SH-SY5Y (cell line): ENCODE measurements around the gene CERS1.

Source experiments
- GATA2 ChIP-seq: IDR thresholded peaks from 2 replicates; pipeline ENCODE4 v1.6.1; 2011; ENCODE audit warnings: mild to moderate bottlenecking, low read depth, low read length
- GATA3 ChIP-seq: IDR thresholded peaks from 2 replicates; pipeline ENCODE4 v1.6.1; 2011; ENCODE audit warnings: low read depth, mild to moderate bottlenecking, low read length, moderate library complexity

The CERS1 gene

GRCh38 chr19:18876865-18877264, 19.1 kb downstream of the CERS1 start:
- TF ChIP-seq GATA3: no peak
- TF ChIP-seq GATA2: no peak

- TF ChIP-seq GATA3: no peak
- no peak for TF ChIP-seq GATA2
Observed at GRCh38 chr19:18875726-18876125, 20.2 kb downstream of the CERS1 start.

- no peak for TF ChIP-seq GATA3
- TF ChIP-seq GATA2: no peak
Observed at GRCh38 chr19:18871543-18871942, 24.4 kb downstream of the CERS1 start.

- TF ChIP-seq GATA2 (no peak), GATA3 (no peak)
Observed at GRCh38 chr19:18870531-18871172, 25.3 kb downstream of the CERS1 start.

GRCh38 chr19:18869781-18870530, 26.0 kb downstream of the CERS1 start:
- TF ChIP-seq GATA2 (no peak), GATA3 (no peak)

GRCh38 chr19:18869023-18869618, 26.8 kb downstream of the CERS1 start:
- no peak for TF ChIP-seq GATA3
- no peak for TF ChIP-seq GATA2

GRCh38 chr19:18868380-18869022, 27.5 kb downstream of the CERS1 start:
- TF ChIP-seq GATA3 (no peak), GATA2 (no peak)

- TF ChIP-seq GATA2 (no peak), GATA3 (no peak)
Observed at GRCh38 chr19:18867751-18868150, 28.2 kb downstream of the CERS1 start.

GRCh38 chr19:18867199-18867598, 28.8 kb downstream of the CERS1 start:
- TF ChIP-seq GATA2 (no peak), GATA3 (no peak)

- no peak for TF ChIP-seq GATA3
- no peak for TF ChIP-seq GATA2
Observed at GRCh38 chr19:18866800-18867123, 29.2 kb downstream of the CERS1 start.

- TF ChIP-seq GATA3 (no peak), GATA2 (no peak)
Observed at GRCh38 chr19:18865973-18866799, 29.8 kb downstream of the CERS1 start.

GRCh38 chr19:18865106-18865972, 30.6 kb downstream of the CERS1 start:
- TF ChIP-seq GATA2: no peak
- TF ChIP-seq GATA3: no peak

GRCh38 chr19:18863843-18864362, 32.1 kb downstream of the CERS1 start:
- TF ChIP-seq GATA3: no peak
- no peak for TF ChIP-seq GATA2
